Stomach (tissue), 9 donors: ENCODE measurements around the gene CWC22. TPM values are rescaled to one million over a fixed set of nuclear protein-coding genes. Genes with fewer than 3 reads are reported as not detected.

Experiments used
- DNase-seq, 2 donors: peaks; one replicate each; pipeline versions ENCODE4 v3.0.0 to v3.0.0-alpha.2; 2013 to 2019
- H3K27ac ChIP-seq, 5 donors: fragments of 200-600 bp in 4 of 5; sonication (generic) in 4 of 5; one replicate each; pipeline ENCODE4 v1.5.1; 2013 to 2019; ENCODE audit warnings: mild to moderate bottlenecking in 1 of 5, moderate library complexity in 1 of 5
- H3K27me3 ChIP-seq, 3 donors: fragments of 200-600 bp; sonication (generic); one replicate each; pipeline ENCODE4 v1.5.1; 2017 to 2019; ENCODE audit warnings: mixed run types in 1 of 3
- H3K36me3 ChIP-seq, 4 donors: fragments of 200-600 bp; sonication (generic); 1 replicate in 3 of 4; 2 replicates in 1 of 4; pipeline ENCODE4 v1.5.1; 2016 to 2019
- H3K4me1 ChIP-seq, 4 donors: fragments of 200-600 bp; sonication (generic); one replicate each; pipeline ENCODE4 v1.5.1; 2016 to 2019
- H3K4me3 ChIP-seq, 4 donors: fragments of 200-600 bp; sonication (generic) in 3 of 4; one replicate each; pipeline ENCODE4 v1.5.1; 2016 to 2019; ENCODE audit warnings: mild to moderate bottlenecking in 1 of 4
- H3K9me3 ChIP-seq, 4 donors: fragments of 200-600 bp; sonication (generic); one replicate each; pipeline ENCODE4 v1.5.1; 2016 to 2019
- EP300 ChIP-seq: sonication (generic); formaldehyde crosslinking; IDR thresholded peaks from one replicate; pipeline ENCODE4 v1.6.1; 2017; ENCODE audit warnings: antibody characterized with exemption
- POLR2A ChIP-seq, 4 donors: fragments of 450-650 bp; IDR thresholded peaks; one replicate each; pipeline ENCODE4 v1.6.1; 2016; ENCODE audit warnings: antibody characterized with exemption in 4 of 4, control low read depth in 2 of 4, mild to moderate bottlenecking in 1 of 4, moderate library complexity in 1 of 4
- POLR2AphosphoS5 ChIP-seq, 3 donors: sonication (generic); formaldehyde crosslinking; IDR thresholded peaks; one replicate each; pipeline ENCODE4 v1.6.1; 2016; ENCODE audit warnings: antibody characterized with exemption in 3 of 3
- WGBS, 5 donors: extraction: QIAGEN DNeasy Blood & Tissue Kit in 3 of 5; methylation state at CpG; one replicate each; pipeline versions ENCODE4 v1.1.5 to v1.1.7; 2013 to 2018; 5-methylcytosine and 5-hydroxymethylcytosine counted together
- intact Hi-C: fragments of 100-400 bp; cut with DNase I; formaldehyde crosslinking; loops from one replicate; pipeline ENCODE4 v1.15.1; 2023; ENCODE audit warnings: low total_unique reads
- polyA plus RNA-seq, 3 donors: library from polyadenylated mRNA; stranded (reverse); fragments of 200-250 nt; gene quantifications; one replicate each; pipeline ENCODE4 v1.2.3, GENCODE V29; 2013
- total RNA-seq, 5 donors: library from RNA; depleted of rRNA; stranded (reverse); fragments of >200 nt; gene quantifications; one replicate each; pipeline versions ENCODE4 v1.1.0 to v1.2.3, GENCODE V29; 2014 to 2016
- TF ChIP-seq, protein P1 (sequence below), 7 experiments: fragments of 450-650 bp in 4 of 7; fragments of 200-600 bp in 3 of 7; sonication (generic) in 3 of 7; IDR thresholded peaks; one replicate each; pipeline ENCODE4 v1.5.1; 2016 to 2019; ENCODE audit warnings: antibody characterized with exemption in 7 of 7, control low read depth in 2 of 7, mild to moderate bottlenecking in 1 of 7
- donor health status: healthy with polysubstance abuse.
- donor health status: Bipolar disorder and iron deficiency.
- donor health status: healthy.

CWC22 gene
- total and polyA plus RNA-seq, 8 donors: 2.9 to 24.0 (median 12.1) TPM

DNA sequence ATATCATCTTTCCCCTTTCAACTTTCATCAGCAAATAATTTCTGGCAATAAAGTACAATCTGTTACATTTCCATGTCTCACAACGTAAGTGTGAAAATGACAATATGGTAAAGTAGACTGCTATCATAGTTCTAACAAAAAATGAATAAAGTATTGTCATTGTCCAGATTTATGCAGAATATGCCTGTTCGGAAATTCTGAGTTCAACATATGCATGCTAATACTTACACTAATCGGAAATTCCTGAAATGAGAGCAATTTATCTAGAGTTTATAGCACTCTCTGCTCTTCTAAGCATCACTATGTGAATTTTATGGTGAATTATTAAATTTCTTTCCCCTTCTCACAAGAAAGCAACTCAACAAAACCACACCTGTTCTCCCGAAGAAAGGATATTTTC is 8.1 kb downstream of the CWC22 start:
- Histone ChIP-seq H3K36me3 (no peaks in the 10 kb centered on the region), H3K9me3 (no peaks in the 10 kb centered on the region), H3K4me1 (peaks cover 0 to 75% (median 30%) of the 10 kb centered on the region in 4 donors), H3K27me3 (no peaks in the 10 kb centered on the region), H3K4me3 (no peak overlapping the region), H3K27ac (no peak overlapping the region)
- DNase-seq: no peak
- intact Hi-C loops: no loop called here
- 92 to 98% (median 96%) methylated on average over 4 of the region's 4 CpGs for WGBS, 5 donors
- TF ChIP-seq POLR2AphosphoS5 (IDR thresholded peaks at IDR 0.05) (no peak), POLR2A (IDR thresholded peaks at IDR 0.05) (no peak), EP300 (no peak)
- TF ChIP-seq, protein P1, sequence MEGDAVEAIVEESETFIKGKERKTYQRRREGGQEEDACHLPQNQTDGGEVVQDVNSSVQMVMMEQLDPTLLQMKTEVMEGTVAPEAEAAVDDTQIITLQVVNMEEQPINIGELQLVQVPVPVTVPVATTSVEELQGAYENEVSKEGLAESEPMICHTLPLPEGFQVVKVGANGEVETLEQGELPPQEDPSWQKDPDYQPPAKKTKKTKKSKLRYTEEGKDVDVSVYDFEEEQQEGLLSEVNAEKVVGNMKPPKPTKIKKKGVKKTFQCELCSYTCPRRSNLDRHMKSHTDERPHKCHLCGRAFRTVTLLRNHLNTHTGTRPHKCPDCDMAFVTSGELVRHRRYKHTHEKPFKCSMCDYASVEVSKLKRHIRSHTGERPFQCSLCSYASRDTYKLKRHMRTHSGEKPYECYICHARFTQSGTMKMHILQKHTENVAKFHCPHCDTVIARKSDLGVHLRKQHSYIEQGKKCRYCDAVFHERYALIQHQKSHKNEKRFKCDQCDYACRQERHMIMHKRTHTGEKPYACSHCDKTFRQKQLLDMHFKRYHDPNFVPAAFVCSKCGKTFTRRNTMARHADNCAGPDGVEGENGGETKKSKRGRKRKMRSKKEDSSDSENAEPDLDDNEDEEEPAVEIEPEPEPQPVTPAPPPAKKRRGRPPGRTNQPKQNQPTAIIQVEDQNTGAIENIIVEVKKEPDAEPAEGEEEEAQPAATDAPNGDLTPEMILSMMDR (IDR thresholded peaks at IDR 0.05): no peak

DNA sequence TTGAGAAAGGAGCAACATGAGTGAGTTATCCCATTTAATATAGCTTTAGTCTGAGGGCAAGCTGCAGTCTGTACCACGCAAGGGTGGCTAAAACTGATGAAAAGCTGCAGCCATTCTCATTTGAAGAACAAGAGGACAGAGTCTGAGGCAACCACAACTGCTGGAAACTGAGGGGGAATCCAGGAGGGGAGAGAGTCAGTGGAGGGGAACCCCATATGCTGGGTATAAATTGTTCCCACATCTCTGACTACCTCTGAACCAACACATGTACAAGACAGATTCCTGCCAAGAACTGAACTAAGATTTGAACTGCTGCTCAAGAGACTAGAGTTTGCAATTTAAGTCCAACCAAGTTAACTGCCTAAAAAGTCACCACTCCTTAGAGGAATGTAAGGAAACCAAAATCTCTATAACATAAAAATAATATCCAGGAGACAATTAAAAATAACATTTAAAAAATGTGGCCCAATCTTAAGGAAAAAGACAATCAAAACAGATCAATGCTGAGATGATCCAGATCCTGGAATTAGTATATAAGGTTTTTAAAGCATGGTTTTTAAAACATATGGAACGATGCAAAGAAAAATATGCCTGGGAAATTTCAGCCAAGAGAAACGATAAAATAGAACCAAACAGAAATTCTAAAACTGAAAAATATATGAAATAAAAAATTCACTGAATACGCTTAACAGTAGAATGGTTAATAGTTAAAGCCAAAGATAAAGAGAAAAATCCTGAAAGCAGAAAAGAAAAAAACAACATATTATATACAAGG is 11.2 kb downstream of the CWC22 start:
- intact Hi-C loops: no loop called here
- TF ChIP-seq, protein P1 (IDR thresholded peaks at IDR 0.05): no peak
- no peak for TF ChIP-seq POLR2AphosphoS5 (IDR thresholded peaks at IDR 0.05)
- no peak for TF ChIP-seq POLR2A (IDR thresholded peaks at IDR 0.05)
- TF ChIP-seq EP300: no peak
- H3K4me1 ChIP-seq: peaks cover 0 to 47% (median 24%) of the 10 kb centered on the region in 4 donors
- no peak overlapping the region for H3K4me3 ChIP-seq
- no peak for DNase-seq
- 93 to 99% (median 95%) methylated on average over 4 of the region's 4 CpGs for WGBS, 5 donors
- no peak overlapping the region for H3K27ac ChIP-seq
- no peaks in the 10 kb centered on the region for H3K9me3 ChIP-seq
- peaks cover 0 to 25% (median 23%) of the 10 kb centered on the region in 4 donors for H3K36me3 ChIP-seq
- no peaks in the 10 kb centered on the region for H3K27me3 ChIP-seq

DNA sequence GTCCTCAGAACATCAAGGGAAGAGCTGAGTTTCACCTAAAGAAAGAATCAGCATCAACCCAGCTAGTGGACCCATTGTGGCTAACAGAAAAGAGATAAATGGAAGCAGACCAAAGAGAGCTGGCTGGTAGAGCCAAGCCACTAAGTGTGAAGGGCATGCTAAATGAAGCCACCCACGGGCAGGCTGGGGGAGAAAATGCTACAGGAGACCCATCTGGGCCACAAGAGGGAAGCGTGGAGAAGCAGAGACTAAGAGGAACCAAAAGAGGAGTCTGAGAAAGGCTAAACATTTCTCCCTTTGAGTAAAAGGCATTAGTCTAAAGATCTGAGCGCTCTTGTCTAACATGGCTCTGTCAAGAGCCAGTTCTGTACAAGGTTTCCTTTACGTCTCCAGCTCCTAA is 15.8 kb downstream of the CWC22 start:
- no peak overlapping the region for H3K27ac ChIP-seq
- intact Hi-C loops: no loop called here
- no peaks in the 10 kb centered on the region for H3K27me3 ChIP-seq
- TF ChIP-seq POLR2A (IDR thresholded peaks at IDR 0.05): no peak
- TF ChIP-seq, protein P1 (IDR thresholded peaks at IDR 0.05): no peak
- TF ChIP-seq POLR2AphosphoS5 (IDR thresholded peaks at IDR 0.05): no peak
- no peak for TF ChIP-seq EP300
- peaks cover 0 to 59% (median 50%) of the 10 kb centered on the region in 4 donors for H3K36me3 ChIP-seq
- no peaks in the 10 kb centered on the region for H3K9me3 ChIP-seq
- no peak for DNase-seq
- H3K4me1 ChIP-seq: peaks cover 0 to 27% (median 13%) of the 10 kb centered on the region in 4 donors
- 86 to 94% (median 89%) methylated on average over 4 of the region's 4 CpGs for WGBS, 5 donors
- H3K4me3 ChIP-seq: no peak overlapping the region

DNA sequence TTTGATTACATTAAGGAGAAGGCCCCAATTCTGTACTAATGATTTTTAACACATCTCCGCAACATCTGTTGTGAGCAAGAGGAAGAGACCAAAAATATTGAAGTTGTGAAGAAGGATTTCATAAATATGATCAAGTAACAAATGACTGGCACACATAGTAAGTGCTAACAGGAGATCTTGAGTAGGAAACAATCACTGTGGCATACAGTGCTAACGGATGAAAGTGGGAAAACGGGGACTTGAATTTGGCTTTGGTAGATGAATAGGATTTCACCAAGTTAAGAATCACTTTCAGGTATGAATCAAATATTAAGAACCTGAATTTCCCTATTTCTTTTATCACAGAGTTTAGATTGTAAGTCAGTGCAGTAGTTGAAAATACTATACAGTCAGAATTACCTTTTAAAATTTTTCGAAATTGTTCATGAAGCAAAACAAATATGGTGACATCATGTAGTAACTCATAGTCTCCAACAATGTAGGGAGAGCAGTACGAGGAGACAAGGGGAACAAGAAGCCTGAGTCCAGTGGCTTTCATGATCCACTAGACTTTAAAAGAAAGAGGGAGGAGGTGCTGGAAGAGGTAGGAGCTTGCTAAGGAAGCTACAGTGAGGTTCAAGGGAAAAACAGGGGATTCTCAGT is 16.3 kb downstream of the CWC22 start:
- TF ChIP-seq POLR2AphosphoS5 (IDR thresholded peaks at IDR 0.05): no peak
- no peak for TF ChIP-seq EP300
- no peak for TF ChIP-seq POLR2A (IDR thresholded peaks at IDR 0.05)
- TF ChIP-seq, protein P1 (IDR thresholded peaks at IDR 0.05): no peak
- H3K4me3 ChIP-seq: no peak overlapping the region
- DNase-seq: no peak
- H3K4me1 ChIP-seq: peaks cover 0 to 21% (median 10%) of the 10 kb centered on the region in 4 donors
- no peak overlapping the region for H3K27ac ChIP-seq
- peaks cover 0 to 64% (median 56%) of the 10 kb centered on the region in 4 donors for H3K36me3 ChIP-seq
- H3K27me3 ChIP-seq: no peaks in the 10 kb centered on the region
- intact Hi-C loops: no loop called here
- whole genome bisulfite sequencing, 5 donors: 73 to 76% (median 75%) methylated on average over 5 of the region's 5 CpGs
- H3K9me3 ChIP-seq: no peaks in the 10 kb centered on the region
